ENCODE measurements around the gene CIZ1.
"Not testable (repeated sequence)": the region's sequence is repeated elsewhere in the genome, so short reads cannot be mapped to it uniquely, and the experiment has no call there.

CIZ1 gene

GRCh38 chr9:128139621-128140020 lies 51.8 kb downstream of the CIZ1 start:
- Histone ChIP-seq H3K14ac (ENCODE audit: low read length) (no peak overlapping the region), H2AFZ (ENCODE audit: insufficient read depth, low read length, poor library complexity) (no peak overlapping the region), H3K23ac (ENCODE audit: low read length) (no peak overlapping the region), H2BK12ac (ENCODE audit: low read length) (no peak overlapping the region), H2BK120ac (ENCODE audit: insufficient read depth, low read length, poor library complexity) (no peak overlapping the region), H3K4me1 (ENCODE audit: control insufficient read depth in 1 of 2, insufficient read depth in 2 of 2, low read length in 2 of 2) (no peaks in the 10 kb centered on the region), H3K79me2 (ENCODE audit: control insufficient read depth, insufficient read depth, low read length, poor library complexity) (no peaks in the 10 kb centered on the region), H3K4ac (ENCODE audit: low read depth, low read length) (no peak overlapping the region), H3K36me3 (ENCODE audit: control insufficient read depth in 1 of 2, insufficient read depth in 2 of 2, low read length in 2 of 2) (no peaks in the 10 kb centered on the region), H3K27me3 (ENCODE audit: insufficient read depth, low read length) (no peaks in the 10 kb centered on the region), H3K18ac (ENCODE audit: low read length) (no peak overlapping the region), H2BK5ac (ENCODE audit: low read depth, low read length, poor library complexity) (no peak overlapping the region), H3K9me3 (ENCODE audit: insufficient read depth, low read depth, low read length) (no peaks in the 10 kb centered on the region), H4K91ac (ENCODE audit: low read depth, low read length) (no peak overlapping the region), H3K4me2 (ENCODE audit: low read length) (no peak overlapping the region), H3K27ac (ENCODE audit: low read depth, low read length) (no peak overlapping the region), H2AK5ac (ENCODE audit: low read length) (no peak overlapping the region), H4K12ac (ENCODE audit: low read depth, low read length) (no peak overlapping the region), H3K79me1 (ENCODE audit: low read length) (no peaks in the 10 kb centered on the region), H4K8ac (ENCODE audit: low read depth, low read length) (no peak overlapping the region), H3K4me3 (ENCODE audit: low read depth, low read length) (no peak overlapping the region), H3K9ac (ENCODE audit: low read length) (no peak overlapping the region)
- DNase-seq: no peak
- no CpG with 5 or more reads among the region's 16 CpGs for WGBS (ENCODE audit: extremely low coverage, insufficient coverage, insufficient read length)

DNA sequence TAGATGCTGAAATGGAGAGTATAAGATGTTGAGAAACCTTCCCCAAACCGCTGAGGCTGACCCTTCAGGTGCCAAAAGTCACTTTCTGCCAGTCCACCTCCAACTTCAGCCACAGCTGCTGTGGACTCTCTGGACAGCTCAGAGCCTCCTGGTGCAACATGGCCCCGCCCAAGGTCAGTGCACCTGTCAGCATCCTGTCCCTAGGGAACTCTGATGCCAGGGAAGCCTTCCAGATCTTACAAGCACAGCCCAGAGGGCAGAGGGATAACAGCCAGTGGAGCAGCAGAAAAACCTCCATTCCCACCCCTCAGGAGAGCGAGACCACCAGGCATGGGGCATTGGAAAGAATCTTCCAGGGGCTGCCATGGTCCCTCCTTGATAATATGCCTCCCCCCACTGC lies 53.4 kb downstream of the CIZ1 start:
- WGBS (ENCODE audit: extremely low coverage, insufficient coverage, insufficient read length): no CpG with 5 or more reads among the region's 3 CpGs
- no peak overlapping the region for H3K18ac ChIP-seq (ENCODE audit: low read length)
- DNase-seq: no peak
- H4K12ac ChIP-seq (ENCODE audit: low read depth, low read length): no peak overlapping the region
- no peak overlapping the region for H3K4ac ChIP-seq (ENCODE audit: low read depth, low read length)
- no peak overlapping the region for H2BK120ac ChIP-seq (ENCODE audit: insufficient read depth, low read length, poor library complexity)
- no peak overlapping the region for H4K91ac ChIP-seq (ENCODE audit: low read depth, low read length)
- no peak overlapping the region for H3K27ac ChIP-seq (ENCODE audit: low read depth, low read length)
- no peak overlapping the region for H2AFZ ChIP-seq (ENCODE audit: insufficient read depth, low read length, poor library complexity)
- no peak overlapping the region for H3K4me2 ChIP-seq (ENCODE audit: low read length)
- no peak overlapping the region for H2BK12ac ChIP-seq (ENCODE audit: low read length)
- H2BK5ac ChIP-seq (ENCODE audit: low read depth, low read length, poor library complexity): no peak overlapping the region
- no peak overlapping the region for H3K14ac ChIP-seq (ENCODE audit: low read length)
- no peak overlapping the region for H2AK5ac ChIP-seq (ENCODE audit: low read length)
- no peaks in the 10 kb centered on the region for H3K36me3 ChIP-seq (ENCODE audit: control insufficient read depth in 1 of 2, insufficient read depth in 2 of 2, low read length in 2 of 2)
- no peaks in the 10 kb centered on the region for H3K9me3 ChIP-seq (ENCODE audit: insufficient read depth, low read depth, low read length)
- no peaks in the 10 kb centered on the region for H3K79me2 ChIP-seq (ENCODE audit: control insufficient read depth, insufficient read depth, low read length, poor library complexity)
- H3K27me3 ChIP-seq (ENCODE audit: insufficient read depth, low read length): no peaks in the 10 kb centered on the region
- H3K9ac ChIP-seq (ENCODE audit: low read length): no peak overlapping the region
- no peak overlapping the region for H3K23ac ChIP-seq (ENCODE audit: low read length)
- H3K79me1 ChIP-seq (ENCODE audit: low read length): no peaks in the 10 kb centered on the region
- no peak overlapping the region for H3K4me3 ChIP-seq (ENCODE audit: low read depth, low read length)
- no peak overlapping the region for H4K8ac ChIP-seq (ENCODE audit: low read depth, low read length)
- H3K4me1 ChIP-seq (ENCODE audit: control insufficient read depth in 1 of 2, insufficient read depth in 2 of 2, low read length in 2 of 2): no peaks in the 10 kb centered on the region

- Histone ChIP-seq H3K9ac (ENCODE audit: low read length) (no peak overlapping the region), H3K4ac (ENCODE audit: low read depth, low read length) (no peak overlapping the region), H3K79me1 (ENCODE audit: low read length) (no peaks in the 10 kb centered on the region), H3K14ac (ENCODE audit: low read length) (no peak overlapping the region), H3K4me1 (ENCODE audit: control insufficient read depth in 1 of 2, insufficient read depth in 2 of 2, low read length in 2 of 2) (no peaks in the 10 kb centered on the region), H3K4me2 (ENCODE audit: low read length) (no peak overlapping the region), H2AFZ (ENCODE audit: insufficient read depth, low read length, poor library complexity) (no peak overlapping the region), H2BK5ac (ENCODE audit: low read depth, low read length, poor library complexity) (no peak overlapping the region), H2BK12ac (ENCODE audit: low read length) (no peak overlapping the region), H3K79me2 (ENCODE audit: control insufficient read depth, insufficient read depth, low read length, poor library complexity) (no peaks in the 10 kb centered on the region), H3K23ac (ENCODE audit: low read length) (no peak overlapping the region), H2AK5ac (ENCODE audit: low read length) (no peak overlapping the region), H4K91ac (ENCODE audit: low read depth, low read length) (no peak overlapping the region), H3K36me3 (ENCODE audit: control insufficient read depth in 1 of 2, insufficient read depth in 2 of 2, low read length in 2 of 2) (no peaks in the 10 kb centered on the region), H4K12ac (ENCODE audit: low read depth, low read length) (no peak overlapping the region), H3K4me3 (ENCODE audit: low read depth, low read length) (no peak overlapping the region), H4K8ac (ENCODE audit: low read depth, low read length) (no peak overlapping the region), H2BK120ac (ENCODE audit: insufficient read depth, low read length, poor library complexity) (no peak overlapping the region), H3K27me3 (ENCODE audit: insufficient read depth, low read length) (no peaks in the 10 kb centered on the region), H3K18ac (ENCODE audit: low read length) (no peak overlapping the region), H3K27ac (ENCODE audit: low read depth, low read length) (no peak overlapping the region), H3K9me3 (ENCODE audit: insufficient read depth, low read depth, low read length) (no peaks in the 10 kb centered on the region)
- DNase-seq: no peak
- no CpG with 5 or more reads among the region's 18 CpGs for WGBS (ENCODE audit: extremely low coverage, insufficient coverage, insufficient read length)
Measured at GRCh38 chr9:128136816-128137793, 54.3 kb downstream of the CIZ1 start.

DNA sequence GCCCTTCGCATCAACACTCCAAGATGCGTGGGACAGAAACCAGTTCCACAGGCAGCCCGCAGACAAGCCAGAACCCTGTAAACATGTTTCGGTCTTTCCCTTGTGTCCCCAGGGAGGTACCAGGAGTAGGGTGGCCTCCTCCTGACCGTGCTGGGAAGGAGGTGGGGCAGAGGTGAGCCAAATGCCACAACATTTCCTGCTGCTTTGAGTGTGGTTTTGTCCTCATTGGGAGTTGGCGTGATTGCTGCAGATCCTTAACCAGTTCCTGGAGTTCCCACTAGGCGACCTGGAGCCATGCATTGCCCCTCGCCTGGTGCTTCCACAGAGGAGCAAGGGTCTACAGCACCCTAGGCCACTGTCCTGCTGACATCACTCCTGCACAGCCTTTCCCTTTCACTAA lies 55.8 kb downstream of the CIZ1 start:
- H3K4ac ChIP-seq (ENCODE audit: low read depth, low read length); H3K4me2 ChIP-seq (ENCODE audit: low read length); H3K9ac ChIP-seq (ENCODE audit: low read length); H2BK12ac ChIP-seq (ENCODE audit: low read length); H3K79me1 ChIP-seq (ENCODE audit: low read length); H3K4me1 ChIP-seq (ENCODE audit: control insufficient read depth in 1 of 2, insufficient read depth in 2 of 2, low read length in 2 of 2); H3K27ac ChIP-seq (ENCODE audit: low read depth, low read length); H4K91ac ChIP-seq (ENCODE audit: low read depth, low read length); H2BK5ac ChIP-seq (ENCODE audit: low read depth, low read length, poor library complexity); H2AFZ ChIP-seq (ENCODE audit: insufficient read depth, low read length, poor library complexity); H3K27me3 ChIP-seq (ENCODE audit: insufficient read depth, low read length); H3K36me3 ChIP-seq (ENCODE audit: control insufficient read depth in 1 of 2, insufficient read depth in 2 of 2, low read length in 2 of 2); H3K79me2 ChIP-seq (ENCODE audit: control insufficient read depth, insufficient read depth, low read length, poor library complexity); DNase-seq; H3K9me3 ChIP-seq (ENCODE audit: insufficient read depth, low read depth, low read length); H4K8ac ChIP-seq (ENCODE audit: low read depth, low read length); H3K4me3 ChIP-seq (ENCODE audit: low read depth, low read length); H3K14ac ChIP-seq (ENCODE audit: low read length); H3K18ac ChIP-seq (ENCODE audit: low read length); H3K23ac ChIP-seq (ENCODE audit: low read length); H4K12ac ChIP-seq (ENCODE audit: low read depth, low read length); H2AK5ac ChIP-seq (ENCODE audit: low read length); H2BK120ac ChIP-seq (ENCODE audit: insufficient read depth, low read length, poor library complexity): not testable (repeated sequence)
- WGBS (ENCODE audit: extremely low coverage, insufficient coverage, insufficient read length): no CpG with 5 or more reads among the region's 8 CpGs
